GM21619 (cell line): ENCODE measurements around the gene ATP1B1.
"Not testable (repeated sequence)": the region's sequence is repeated elsewhere in the genome, so short reads cannot be mapped to it uniquely, and the experiment has no call there.

Experiments
- ATAC-seq: cut with Tn5 transposase; IDR thresholded peaks from one replicate; pipeline ENCODE4 v1.9.1; 2021; ENCODE audit not compliant: unreplicated experiment

ATP1B1 gene

GRCh38 chr1:169138866-169139670, 32.6 kb downstream of the ATP1B1 start:
- peak; percentile 90 for ATAC-seq

- ATAC-seq: no peak
Observed at GRCh38 chr1:169141356-169141755, 34.9 kb downstream of the ATP1B1 start.

GRCh38 chr1:169142129-169142528, 35.6 kb downstream of the ATP1B1 start:
- no peak for ATAC-seq

- ATAC-seq: no peak
Observed at GRCh38 chr1:169143346-169143745, 36.9 kb downstream of the ATP1B1 start.

- ATAC-seq: no peak
Observed at GRCh38 chr1:169143984-169144383, 37.5 kb downstream of the ATP1B1 start.

GRCh38 chr1:169144941-169145626, 38.6 kb downstream of the ATP1B1 start:
- no peak for ATAC-seq

- ATAC-seq: no peak
Observed at GRCh38 chr1:169146576-169147214, 40.2 kb downstream of the ATP1B1 start.

GRCh38 chr1:169148472-169149252, 42.2 kb downstream of the ATP1B1 start:
- peak; percentile 79 for ATAC-seq

GRCh38 chr1:169149555-169150286, 43.2 kb downstream of the ATP1B1 start:
- ATAC-seq: no peak

- no peak for ATAC-seq
Observed at GRCh38 chr1:169150641-169151337, 44.3 kb downstream of the ATP1B1 start.

GRCh38 chr1:169151338-169151837, 44.9 kb downstream of the ATP1B1 start:
- no peak for ATAC-seq

GRCh38 chr1:169155675-169156074, 49.2 kb downstream of the ATP1B1 start:
- ATAC-seq: no peak

- ATAC-seq: no peak
Observed at GRCh38 chr1:169156580-169156979, 50.1 kb downstream of the ATP1B1 start.

GRCh38 chr1:169160845-169161495, 54.5 kb downstream of the ATP1B1 start:
- no peak for ATAC-seq

GRCh38 chr1:169161496-169162194, 55.2 kb downstream of the ATP1B1 start:
- ATAC-seq: peak; percentile 73

- ATAC-seq: peak; percentile 65
Observed at GRCh38 chr1:169163059-169163458, 56.6 kb downstream of the ATP1B1 start.

GRCh38 chr1:169175461-169175860, 69.0 kb downstream of the ATP1B1 start:
- no peak for ATAC-seq

- ATAC-seq: not testable (repeated sequence)
Observed at GRCh38 chr1:169179431-169179830, 72.9 kb downstream of the ATP1B1 start.
